WTC11 (cell line): ENCODE measurements around the gene FHOD3. TPM values are rescaled to one million over a fixed set of nuclear protein-coding genes. Genes with fewer than 3 reads are reported as not detected.

Experiments
- ATAC-seq: fragments of 200-7000 bp; cut with Tn5 transposase; 2 replicates; pipeline ENCODE4 v1.10.0; 2021; ENCODE audit warnings: mild to moderate bottlenecking, moderate library complexity
- CTCF ChIA-PET: fragments of 300-600 bp; sonication (Branson Sonifier 250); formaldehyde crosslinking; loops from one replicate; lab custom pipeline; 2021; ENCODE audit warnings: antibody characterized with exemption; lab: Charles Lee
- POLR2A ChIA-PET: fragments of 350-600 bp; sonication (Branson Sonifier 250); formaldehyde crosslinking; loops from one replicate; lab custom pipeline; 2021; ENCODE audit warnings: antibody characterized with exemption; lab: Charles Lee
- DNase-seq: peaks from one replicate; pipeline ENCODE4 v3.0.0; 2021; ENCODE audit warnings: low spot score
- H3K27ac Mint-ChIP-seq: 2 replicates; pipeline ENCODE4 v1.8.0; 2021; ENCODE audit warnings: mixed read lengths
- H3K27me3 Mint-ChIP-seq: 2 replicates; pipeline ENCODE4 v1.8.0; 2021; ENCODE audit warnings: low read depth, mild to moderate bottlenecking, moderate library complexity, mixed read lengths
- H3K36me3 Mint-ChIP-seq: 2 replicates; pipeline ENCODE4 v1.8.0; 2021; ENCODE audit warnings: mixed read lengths
- H3K4me1 Mint-ChIP-seq: 2 replicates; pipeline ENCODE4 v1.8.0; 2022; ENCODE audit warnings: mixed read lengths
- H3K4me3 Mint-ChIP-seq: 2 replicates; pipeline ENCODE4 v1.8.0; 2021; ENCODE audit warnings: mild to moderate bottlenecking, moderate library complexity, mixed read lengths
- H3K9me3 Mint-ChIP-seq: 2 replicates; pipeline ENCODE4 v1.8.0; 2021; ENCODE audit warnings: mixed read lengths
- CREM ChIP-seq: sonication (generic); formaldehyde crosslinking; IDR thresholded peaks from 2 replicates; pipeline ENCODE4 v1.8.1; 2022; ENCODE audit warnings: mild to moderate bottlenecking, missing genetic modification reagents, moderate library complexity
- HMGA2 ChIP-seq: fragments of 250-450 bp; sonication (Bioruptor Pico); IDR thresholded peaks from 2 replicates; pipeline ENCODE4 v1.4.0; 2021; ENCODE audit warnings: mild to moderate bottlenecking, moderate library complexity
- IRF2 ChIP-seq: sonication (generic); formaldehyde crosslinking; IDR thresholded peaks from 2 replicates; pipeline ENCODE4 v1.8.0; 2022; ENCODE audit warnings: low read depth, missing genetic modification reagents, borderline replicate concordance
- NR2C2 ChIP-seq: sonication (generic); formaldehyde crosslinking; IDR thresholded peaks from 2 replicates; pipeline ENCODE4 v1.8.0; 2022; ENCODE audit warnings: mild to moderate bottlenecking, missing genetic modification reagents
- PRRX2 ChIP-seq: fragments of 250-450 bp; sonication (Bioruptor Pico); IDR thresholded peaks from 2 replicates; pipeline ENCODE4 v1.8.0; 2021; ENCODE audit warnings: mild to moderate bottlenecking
- RELA ChIP-seq: sonication (generic); formaldehyde crosslinking; IDR thresholded peaks from 2 replicates; pipeline ENCODE4 v1.8.1; 2022; ENCODE audit warnings: missing genetic modification reagents, mild to moderate bottlenecking, borderline replicate concordance
- SOX15 ChIP-seq: fragments of 250-450 bp; sonication (Bioruptor Pico); IDR thresholded peaks from 2 replicates; pipeline ENCODE4 v1.9.0; 2021; ENCODE audit warnings: mild to moderate bottlenecking
- TCF7 ChIP-seq: sonication (generic); formaldehyde crosslinking; IDR thresholded peaks from 2 replicates; pipeline ENCODE4 v1.8.0; 2022; ENCODE audit warnings: mild to moderate bottlenecking, low read depth, missing genetic modification reagents, moderate library complexity
- ZNF219 ChIP-seq: sonication (generic); formaldehyde crosslinking; IDR thresholded peaks from 2 replicates; pipeline ENCODE4 v1.8.0; 2023; ENCODE audit warnings: missing genetic modification reagents, mild to moderate bottlenecking, borderline replicate concordance
- ZNF263 ChIP-seq: sonication (generic); formaldehyde crosslinking; IDR thresholded peaks from 2 replicates; pipeline ENCODE4 v1.8.1; 2022; ENCODE audit warnings: low read depth, mild to moderate bottlenecking, moderate library complexity, missing genetic modification reagents
- ZNF416 ChIP-seq: fragments of 250-450 bp; sonication (Bioruptor Pico); IDR thresholded peaks from 2 replicates; pipeline ENCODE4 v1.9.0; 2021; ENCODE audit warnings: mild to moderate bottlenecking, inconsistent platforms
- ZNF423 ChIP-seq: fragments of 250-450 bp; sonication (Bioruptor Pico); IDR thresholded peaks from 2 replicates; pipeline ENCODE4 v2.1.2; 2022; ENCODE audit warnings: mild to moderate bottlenecking, moderate library complexity
- total RNA-seq: library from RNA; stranded (reverse); gene quantifications from 3 replicates; pipeline ENCODE4 v1.2.3, GENCODE V29; 2021
- TF ChIP-seq, protein P1 (sequence below): sonication (generic); formaldehyde crosslinking; IDR thresholded peaks from 2 replicates; pipeline ENCODE4 v1.8.0; 2022; ENCODE audit warnings: mild to moderate bottlenecking, missing genetic modification reagents
- TF ChIP-seq, protein P2 (sequence below): fragments of 200-600 bp; IDR thresholded peaks from 2 replicates; pipeline ENCODE4 v1.8.0; 2022; ENCODE audit warnings: antibody characterized with exemption
- TF ChIP-seq, protein P3 (sequence below): fragments of 250-450 bp; sonication (Bioruptor Pico); IDR thresholded peaks from 2 replicates; pipeline ENCODE4 v1.9.0; 2021; ENCODE audit warnings: mild to moderate bottlenecking, borderline replicate concordance
- TF ChIP-seq, protein P4 (sequence below): sonication (generic); formaldehyde crosslinking; IDR thresholded peaks from 2 replicates; pipeline ENCODE4 v1.8.1; 2022; ENCODE audit warnings: missing genetic modification reagents, borderline replicate concordance
- TF ChIP-seq, protein P5 (sequence below): sonication (generic); formaldehyde crosslinking; IDR thresholded peaks from 2 replicates; pipeline ENCODE4 v1.8.0; 2022; ENCODE audit warnings: mild to moderate bottlenecking, missing genetic modification reagents
- TF ChIP-seq, protein P6 (sequence below): sonication (generic); formaldehyde crosslinking; conservative IDR thresholded peaks from 2 replicates; pipeline ENCODE4 v1.8.1; 2022; ENCODE audit warnings: mild to moderate bottlenecking, missing genetic modification reagents
- TF ChIP-seq, protein P7 (sequence below): sonication (generic); formaldehyde crosslinking; IDR thresholded peaks from 2 replicates; pipeline ENCODE4 v1.8.1; 2023; ENCODE audit warnings: mild to moderate bottlenecking, missing genetic modification reagents
- TF ChIP-seq, protein P8 (sequence below): sonication (generic); formaldehyde crosslinking; IDR thresholded peaks from 2 replicates; pipeline ENCODE4 v1.8.1; 2022; ENCODE audit warnings: low read depth, mild to moderate bottlenecking, moderate library complexity, missing genetic modification reagents, borderline replicate concordance
- TF ChIP-seq, protein P9 (sequence below): sonication (generic); formaldehyde crosslinking; IDR thresholded peaks from 2 replicates; pipeline ENCODE4 v1.8.1; 2022; ENCODE audit warnings: mild to moderate bottlenecking, moderate library complexity, missing genetic modification reagents

Gene FHOD3
- total RNA-seq, 1 experiment from 2014 or later = 3.8 TPM

DNA sequence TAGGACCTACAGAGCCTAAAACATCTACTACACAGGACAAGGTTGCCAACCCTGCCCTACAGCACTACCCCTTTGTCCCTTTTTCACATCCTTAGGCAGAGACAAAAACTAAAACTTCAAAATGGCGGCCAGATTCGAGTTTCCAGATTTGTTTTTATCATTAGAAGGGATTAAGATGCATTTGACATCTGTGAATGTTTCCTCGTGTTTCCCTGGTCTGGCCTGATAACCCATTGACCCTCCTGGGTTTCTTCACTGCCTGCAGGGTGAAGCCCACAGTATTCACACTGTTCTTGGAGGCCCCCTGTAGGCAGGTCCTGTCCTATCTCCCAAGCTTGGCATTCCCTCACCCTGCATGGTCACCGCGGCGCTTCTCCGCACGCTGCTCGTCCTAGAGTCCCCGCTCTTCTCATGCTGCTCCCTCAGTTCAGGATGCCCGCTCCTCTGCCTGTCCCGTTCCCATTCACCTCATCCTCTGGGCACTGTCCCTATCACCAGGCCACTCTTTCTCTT, 463.7 kb downstream of the FHOD3 start:
- peaks cover 8% of the 10 kb centered on the region for H3K4me1 Mint-ChIP-seq
- peak; percentile 26 for DNase-seq
- H3K4me3 Mint-ChIP-seq = no peak overlapping the region
- CTCF ChIA-PET = interaction anchor here (1.5 kb wide), 1 partner anchor 48 kb away, joined by 3 read pairs; no protein-coding TSS in a partner anchor
- H3K36me3 Mint-ChIP-seq = 0 out of 2 replicates have a peak, but pooled peaks cover 2% of the 10 kb centered on the region
- H3K27me3 Mint-ChIP-seq = no peaks in the 10 kb centered on the region
- no peak overlapping the region for H3K27ac Mint-ChIP-seq
- H3K9me3 Mint-ChIP-seq = peaks cover 4% of the 10 kb centered on the region; the same call in 1 of the 2 replicates
- POLR2A ChIA-PET = no interaction called here
- TF ChIP-seq RELA (CRISPR knock-in tag) (no peak), ZNF263 (CRISPR knock-in tag) (no peak), IRF2 (CRISPR knock-in tag) (no peak), TCF7 (CRISPR knock-in tag) (no peak), CREM (CRISPR knock-in tag) (no peak), ZNF423 (no peak), PRRX2 (no peak), SOX15 (CRISPR knock-in tag) (no peak)
- TF ChIP-seq, protein P1, sequence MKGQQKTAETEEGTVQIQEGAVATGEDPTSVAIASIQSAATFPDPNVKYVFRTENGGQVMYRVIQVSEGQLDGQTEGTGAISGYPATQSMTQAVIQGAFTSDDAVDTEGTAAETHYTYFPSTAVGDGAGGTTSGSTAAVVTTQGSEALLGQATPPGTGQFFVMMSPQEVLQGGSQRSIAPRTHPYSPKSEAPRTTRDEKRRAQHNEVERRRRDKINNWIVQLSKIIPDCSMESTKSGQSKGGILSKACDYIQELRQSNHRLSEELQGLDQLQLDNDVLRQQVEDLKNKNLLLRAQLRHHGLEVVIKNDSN (CRISPR knock-in tag) = no peak
- TF ChIP-seq, protein P2, sequence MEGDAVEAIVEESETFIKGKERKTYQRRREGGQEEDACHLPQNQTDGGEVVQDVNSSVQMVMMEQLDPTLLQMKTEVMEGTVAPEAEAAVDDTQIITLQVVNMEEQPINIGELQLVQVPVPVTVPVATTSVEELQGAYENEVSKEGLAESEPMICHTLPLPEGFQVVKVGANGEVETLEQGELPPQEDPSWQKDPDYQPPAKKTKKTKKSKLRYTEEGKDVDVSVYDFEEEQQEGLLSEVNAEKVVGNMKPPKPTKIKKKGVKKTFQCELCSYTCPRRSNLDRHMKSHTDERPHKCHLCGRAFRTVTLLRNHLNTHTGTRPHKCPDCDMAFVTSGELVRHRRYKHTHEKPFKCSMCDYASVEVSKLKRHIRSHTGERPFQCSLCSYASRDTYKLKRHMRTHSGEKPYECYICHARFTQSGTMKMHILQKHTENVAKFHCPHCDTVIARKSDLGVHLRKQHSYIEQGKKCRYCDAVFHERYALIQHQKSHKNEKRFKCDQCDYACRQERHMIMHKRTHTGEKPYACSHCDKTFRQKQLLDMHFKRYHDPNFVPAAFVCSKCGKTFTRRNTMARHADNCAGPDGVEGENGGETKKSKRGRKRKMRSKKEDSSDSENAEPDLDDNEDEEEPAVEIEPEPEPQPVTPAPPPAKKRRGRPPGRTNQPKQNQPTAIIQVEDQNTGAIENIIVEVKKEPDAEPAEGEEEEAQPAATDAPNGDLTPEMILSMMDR = no peak
- TF ChIP-seq, protein P3, sequence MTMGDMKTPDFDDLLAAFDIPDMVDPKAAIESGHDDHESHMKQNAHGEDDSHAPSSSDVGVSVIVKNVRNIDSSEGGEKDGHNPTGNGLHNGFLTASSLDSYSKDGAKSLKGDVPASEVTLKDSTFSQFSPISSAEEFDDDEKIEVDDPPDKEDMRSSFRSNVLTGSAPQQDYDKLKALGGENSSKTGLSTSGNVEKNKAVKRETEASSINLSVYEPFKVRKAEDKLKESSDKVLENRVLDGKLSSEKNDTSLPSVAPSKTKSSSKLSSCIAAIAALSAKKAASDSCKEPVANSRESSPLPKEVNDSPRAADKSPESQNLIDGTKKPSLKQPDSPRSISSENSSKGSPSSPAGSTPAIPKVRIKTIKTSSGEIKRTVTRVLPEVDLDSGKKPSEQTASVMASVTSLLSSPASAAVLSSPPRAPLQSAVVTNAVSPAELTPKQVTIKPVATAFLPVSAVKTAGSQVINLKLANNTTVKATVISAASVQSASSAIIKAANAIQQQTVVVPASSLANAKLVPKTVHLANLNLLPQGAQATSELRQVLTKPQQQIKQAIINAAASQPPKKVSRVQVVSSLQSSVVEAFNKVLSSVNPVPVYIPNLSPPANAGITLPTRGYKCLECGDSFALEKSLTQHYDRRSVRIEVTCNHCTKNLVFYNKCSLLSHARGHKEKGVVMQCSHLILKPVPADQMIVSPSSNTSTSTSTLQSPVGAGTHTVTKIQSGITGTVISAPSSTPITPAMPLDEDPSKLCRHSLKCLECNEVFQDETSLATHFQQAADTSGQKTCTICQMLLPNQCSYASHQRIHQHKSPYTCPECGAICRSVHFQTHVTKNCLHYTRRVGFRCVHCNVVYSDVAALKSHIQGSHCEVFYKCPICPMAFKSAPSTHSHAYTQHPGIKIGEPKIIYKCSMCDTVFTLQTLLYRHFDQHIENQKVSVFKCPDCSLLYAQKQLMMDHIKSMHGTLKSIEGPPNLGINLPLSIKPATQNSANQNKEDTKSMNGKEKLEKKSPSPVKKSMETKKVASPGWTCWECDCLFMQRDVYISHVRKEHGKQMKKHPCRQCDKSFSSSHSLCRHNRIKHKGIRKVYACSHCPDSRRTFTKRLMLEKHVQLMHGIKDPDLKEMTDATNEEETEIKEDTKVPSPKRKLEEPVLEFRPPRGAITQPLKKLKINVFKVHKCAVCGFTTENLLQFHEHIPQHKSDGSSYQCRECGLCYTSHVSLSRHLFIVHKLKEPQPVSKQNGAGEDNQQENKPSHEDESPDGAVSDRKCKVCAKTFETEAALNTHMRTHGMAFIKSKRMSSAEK (CRISPR knock-in tag) = no peak
- TF ChIP-seq, protein P4, sequence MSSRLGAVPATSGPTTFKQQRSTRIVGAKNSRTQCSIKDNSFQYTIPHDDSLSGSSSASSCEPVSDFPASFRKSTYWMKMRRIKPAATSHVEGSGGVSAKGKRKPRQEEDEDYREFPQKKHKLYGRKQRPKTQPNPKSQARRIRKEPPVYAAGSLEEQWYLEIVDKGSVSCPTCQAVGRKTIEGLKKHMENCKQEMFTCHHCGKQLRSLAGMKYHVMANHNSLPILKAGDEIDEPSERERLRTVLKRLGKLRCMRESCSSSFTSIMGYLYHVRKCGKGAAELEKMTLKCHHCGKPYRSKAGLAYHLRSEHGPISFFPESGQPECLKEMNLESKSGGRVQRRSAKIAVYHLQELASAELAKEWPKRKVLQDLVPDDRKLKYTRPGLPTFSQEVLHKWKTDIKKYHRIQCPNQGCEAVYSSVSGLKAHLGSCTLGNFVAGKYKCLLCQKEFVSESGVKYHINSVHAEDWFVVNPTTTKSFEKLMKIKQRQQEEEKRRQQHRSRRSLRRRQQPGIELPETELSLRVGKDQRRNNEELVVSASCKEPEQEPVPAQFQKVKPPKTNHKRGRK (CRISPR knock-in tag) = no peak
- TF ChIP-seq, protein P5, sequence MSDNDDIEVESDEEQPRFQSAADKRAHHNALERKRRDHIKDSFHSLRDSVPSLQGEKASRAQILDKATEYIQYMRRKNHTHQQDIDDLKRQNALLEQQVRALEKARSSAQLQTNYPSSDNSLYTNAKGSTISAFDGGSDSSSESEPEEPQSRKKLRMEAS (CRISPR knock-in tag) = no peak
- TF ChIP-seq, protein P6, sequence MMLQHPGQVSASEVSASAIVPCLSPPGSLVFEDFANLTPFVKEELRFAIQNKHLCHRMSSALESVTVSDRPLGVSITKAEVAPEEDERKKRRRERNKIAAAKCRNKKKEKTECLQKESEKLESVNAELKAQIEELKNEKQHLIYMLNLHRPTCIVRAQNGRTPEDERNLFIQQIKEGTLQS (CRISPR knock-in tag) = no peak
- ATAC-seq = peak; percentile 63

DNA sequence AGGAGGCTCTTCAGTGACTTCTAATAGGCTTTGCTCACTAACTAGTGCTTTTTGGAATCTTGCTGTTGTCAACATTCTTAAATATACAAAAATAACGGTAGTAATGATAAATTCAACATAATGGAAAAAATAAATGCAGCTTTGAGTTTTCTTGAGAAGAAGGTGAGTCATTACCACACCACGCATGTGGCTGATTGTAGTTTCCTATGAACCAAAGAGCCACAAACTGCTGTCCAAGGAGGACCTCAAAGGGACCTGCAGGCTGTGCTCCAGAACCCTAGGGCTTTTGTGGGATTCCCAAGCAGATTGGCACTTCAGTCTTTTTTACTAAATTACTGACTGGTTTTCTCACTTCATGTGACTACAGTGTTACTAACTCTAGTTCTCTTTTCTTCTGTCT, 464.6 kb downstream of the FHOD3 start:
- Mint-ChIP-seq H3K27ac (no peak overlapping the region), H3K9me3 (peaks cover 4% of the 10 kb centered on the region; the same call in 1 of the 2 replicates), H3K36me3 (0 out of 2 replicates have a peak, but pooled peaks cover 2% of the 10 kb centered on the region), H3K4me1 (peaks cover 8% of the 10 kb centered on the region), H3K27me3 (no peaks in the 10 kb centered on the region), H3K4me3 (no peak overlapping the region)
- ChIA-PET CTCF (no interaction called here), POLR2A (no interaction called here)
- ATAC-seq = no peak
- DNase-seq = no peak
- no peak for TF ChIP-seq ZNF219
- TF ChIP-seq ZNF416 (CRISPR knock-in tag) = no peak
- TF ChIP-seq, protein P7, sequence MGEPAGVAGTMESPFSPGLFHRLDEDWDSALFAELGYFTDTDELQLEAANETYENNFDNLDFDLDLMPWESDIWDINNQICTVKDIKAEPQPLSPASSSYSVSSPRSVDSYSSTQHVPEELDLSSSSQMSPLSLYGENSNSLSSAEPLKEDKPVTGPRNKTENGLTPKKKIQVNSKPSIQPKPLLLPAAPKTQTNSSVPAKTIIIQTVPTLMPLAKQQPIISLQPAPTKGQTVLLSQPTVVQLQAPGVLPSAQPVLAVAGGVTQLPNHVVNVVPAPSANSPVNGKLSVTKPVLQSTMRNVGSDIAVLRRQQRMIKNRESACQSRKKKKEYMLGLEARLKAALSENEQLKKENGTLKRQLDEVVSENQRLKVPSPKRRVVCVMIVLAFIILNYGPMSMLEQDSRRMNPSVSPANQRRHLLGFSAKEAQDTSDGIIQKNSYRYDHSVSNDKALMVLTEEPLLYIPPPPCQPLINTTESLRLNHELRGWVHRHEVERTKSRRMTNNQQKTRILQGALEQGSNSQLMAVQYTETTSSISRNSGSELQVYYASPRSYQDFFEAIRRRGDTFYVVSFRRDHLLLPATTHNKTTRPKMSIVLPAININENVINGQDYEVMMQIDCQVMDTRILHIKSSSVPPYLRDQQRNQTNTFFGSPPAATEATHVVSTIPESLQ (CRISPR knock-in tag) = no peak
- TF ChIP-seq, protein P8, sequence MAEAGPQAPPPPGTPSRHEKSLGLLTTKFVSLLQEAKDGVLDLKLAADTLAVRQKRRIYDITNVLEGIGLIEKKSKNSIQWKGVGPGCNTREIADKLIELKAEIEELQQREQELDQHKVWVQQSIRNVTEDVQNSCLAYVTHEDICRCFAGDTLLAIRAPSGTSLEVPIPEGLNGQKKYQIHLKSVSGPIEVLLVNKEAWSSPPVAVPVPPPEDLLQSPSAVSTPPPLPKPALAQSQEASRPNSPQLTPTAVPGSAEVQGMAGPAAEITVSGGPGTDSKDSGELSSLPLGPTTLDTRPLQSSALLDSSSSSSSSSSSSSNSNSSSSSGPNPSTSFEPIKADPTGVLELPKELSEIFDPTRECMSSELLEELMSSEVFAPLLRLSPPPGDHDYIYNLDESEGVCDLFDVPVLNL (CRISPR knock-in tag) = no peak
- TF ChIP-seq, protein P9, sequence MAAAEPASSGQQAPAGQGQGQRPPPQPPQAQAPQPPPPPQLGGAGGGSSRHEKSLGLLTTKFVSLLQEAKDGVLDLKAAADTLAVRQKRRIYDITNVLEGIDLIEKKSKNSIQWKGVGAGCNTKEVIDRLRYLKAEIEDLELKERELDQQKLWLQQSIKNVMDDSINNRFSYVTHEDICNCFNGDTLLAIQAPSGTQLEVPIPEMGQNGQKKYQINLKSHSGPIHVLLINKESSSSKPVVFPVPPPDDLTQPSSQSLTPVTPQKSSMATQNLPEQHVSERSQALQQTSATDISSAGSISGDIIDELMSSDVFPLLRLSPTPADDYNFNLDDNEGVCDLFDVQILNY (CRISPR knock-in tag) = no peak
- TF ChIP-seq HMGA2 (CRISPR knock-in tag) = no peak
- TF ChIP-seq NR2C2 (CRISPR knock-in tag) = no peak
